ENCODE data around the gene PKP1.

DNA sequence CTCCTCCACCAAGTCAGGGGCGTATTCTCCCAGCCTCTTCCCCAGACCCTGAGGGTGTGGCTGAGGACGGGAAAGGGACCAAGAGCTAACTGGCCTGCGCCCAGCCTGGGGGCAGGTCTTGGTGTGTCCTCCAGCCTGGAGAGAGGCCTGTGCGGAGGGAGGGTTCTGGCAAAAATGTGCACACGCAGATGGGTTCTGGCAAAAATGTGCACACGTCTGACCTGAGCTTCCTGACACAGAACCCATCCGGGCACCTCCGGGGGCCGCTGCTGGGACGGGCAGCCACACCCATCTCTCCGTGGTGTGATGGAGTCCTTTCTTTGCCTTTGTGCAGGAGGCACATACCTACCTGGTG, 23.1 kb upstream of the PKP1 start:
- TF ChIP-seq, protein P1, sequence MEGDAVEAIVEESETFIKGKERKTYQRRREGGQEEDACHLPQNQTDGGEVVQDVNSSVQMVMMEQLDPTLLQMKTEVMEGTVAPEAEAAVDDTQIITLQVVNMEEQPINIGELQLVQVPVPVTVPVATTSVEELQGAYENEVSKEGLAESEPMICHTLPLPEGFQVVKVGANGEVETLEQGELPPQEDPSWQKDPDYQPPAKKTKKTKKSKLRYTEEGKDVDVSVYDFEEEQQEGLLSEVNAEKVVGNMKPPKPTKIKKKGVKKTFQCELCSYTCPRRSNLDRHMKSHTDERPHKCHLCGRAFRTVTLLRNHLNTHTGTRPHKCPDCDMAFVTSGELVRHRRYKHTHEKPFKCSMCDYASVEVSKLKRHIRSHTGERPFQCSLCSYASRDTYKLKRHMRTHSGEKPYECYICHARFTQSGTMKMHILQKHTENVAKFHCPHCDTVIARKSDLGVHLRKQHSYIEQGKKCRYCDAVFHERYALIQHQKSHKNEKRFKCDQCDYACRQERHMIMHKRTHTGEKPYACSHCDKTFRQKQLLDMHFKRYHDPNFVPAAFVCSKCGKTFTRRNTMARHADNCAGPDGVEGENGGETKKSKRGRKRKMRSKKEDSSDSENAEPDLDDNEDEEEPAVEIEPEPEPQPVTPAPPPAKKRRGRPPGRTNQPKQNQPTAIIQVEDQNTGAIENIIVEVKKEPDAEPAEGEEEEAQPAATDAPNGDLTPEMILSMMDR (conservative IDR thresholded peaks at IDR 0.05): no peak
- no peak for TF ChIP-seq EZH2 (IDR thresholded peaks at IDR 0.05; ENCODE audit: low read depth)
